Omental fat pad (tissue), 4 donors: Measurements from ENCODE around the gene MXD3. TPM values are rescaled to one million over a fixed set of nuclear protein-coding genes. Genes with fewer than 3 reads are reported as not detected.

ENCODE experiments used
- ATAC-seq: fragments of 150-250 bp; one replicate; pipeline ENCODE4 v1.9.1; 2016; ENCODE audit warnings: mild to moderate bottlenecking, moderate library complexity; ENCODE audit not compliant: low FRiP score
- DNase-seq: peaks from one replicate; pipeline ENCODE4 v3.0.0-alpha.2; 2019; ENCODE audit warnings: low spot score
- CTCF ChIP-seq, 3 donors: fragments of 450-650 bp; IDR thresholded peaks; one replicate each; pipeline ENCODE4 v1.5.1; 2016 to 2017; ENCODE audit warnings: antibody characterized with exemption in 3 of 3, mild to moderate bottlenecking in 3 of 3, moderate library complexity in 2 of 3
- total RNA-seq, 4 donors: library from RNA; depleted of rRNA; stranded (reverse); fragments of >200 nt; gene quantifications; one replicate each; pipeline ENCODE4 v1.1.0, GENCODE V29; 2016

The MXD3 gene
- total RNA-seq, 4 donors from 2014 or later, result 3.5 to 26.8 (median 4.8) TPM

DNA sequence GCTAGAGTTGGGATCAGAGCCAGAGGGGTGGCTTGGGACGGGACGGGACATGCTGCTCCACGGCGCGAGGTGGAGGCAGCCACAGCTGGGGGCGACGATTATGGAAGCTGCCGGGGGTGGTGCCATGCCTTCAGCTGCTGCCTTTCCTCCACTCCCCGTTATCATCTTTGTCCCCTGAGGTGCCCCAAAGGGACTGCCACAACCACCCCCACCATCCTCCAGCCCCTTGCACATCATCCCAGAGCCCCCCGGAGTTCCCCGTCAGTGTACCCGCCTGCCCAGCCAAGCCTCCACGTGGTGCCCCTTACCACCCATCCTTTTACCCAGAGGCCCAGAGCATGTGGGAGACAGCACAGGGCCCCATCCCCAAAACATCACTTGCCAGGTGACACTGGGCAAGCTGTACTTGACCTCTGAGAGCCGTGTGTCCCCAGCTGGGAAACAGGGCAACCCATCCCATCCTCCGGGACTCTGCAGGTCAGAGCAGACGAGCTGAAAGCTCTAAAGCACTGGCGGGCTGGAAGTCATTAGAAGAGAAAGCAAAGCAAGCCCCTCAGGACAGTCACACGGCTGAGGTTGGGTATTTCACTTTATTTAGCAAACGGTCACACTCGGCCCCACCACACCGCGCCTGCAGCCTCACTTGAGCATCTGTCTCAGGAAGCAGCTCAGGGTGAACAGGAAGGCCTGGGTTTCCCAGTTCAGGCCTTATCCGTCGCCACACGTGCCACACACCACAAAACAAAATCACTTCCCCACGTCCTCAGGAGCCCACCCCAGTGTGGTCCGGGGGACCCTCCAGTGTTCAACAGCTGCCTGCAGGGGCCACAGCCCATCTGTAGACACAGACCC, 19.5 kb upstream of the MXD3 start:
- ATAC-seq, result no peak
- no peak for DNase-seq
- no peak for TF ChIP-seq CTCF (IDR thresholded peaks at IDR 0.05)

DNA sequence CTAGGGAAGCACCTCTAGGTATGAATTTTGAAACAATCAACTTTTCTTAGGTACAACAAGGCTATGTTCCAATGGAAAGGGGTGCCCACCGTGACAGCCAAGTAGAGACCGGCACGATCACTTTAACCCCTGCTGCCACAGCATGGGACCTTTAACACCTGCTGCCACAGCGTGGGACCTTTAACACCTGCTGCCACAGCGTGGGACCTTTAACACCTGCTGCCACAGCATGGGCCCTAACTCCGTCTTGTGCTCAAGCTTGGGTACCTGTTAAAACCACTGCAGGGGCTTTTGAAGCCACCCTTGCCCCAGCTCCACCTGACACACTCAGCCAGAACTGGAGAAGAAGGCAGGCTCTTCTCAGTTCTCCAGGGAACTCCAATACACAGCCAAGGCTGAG, 18.2 kb upstream of the MXD3 start:
- no peak for ATAC-seq
- DNase-seq, result no peak
- TF ChIP-seq CTCF (IDR thresholded peaks at IDR 0.05), result no peak

DNA sequence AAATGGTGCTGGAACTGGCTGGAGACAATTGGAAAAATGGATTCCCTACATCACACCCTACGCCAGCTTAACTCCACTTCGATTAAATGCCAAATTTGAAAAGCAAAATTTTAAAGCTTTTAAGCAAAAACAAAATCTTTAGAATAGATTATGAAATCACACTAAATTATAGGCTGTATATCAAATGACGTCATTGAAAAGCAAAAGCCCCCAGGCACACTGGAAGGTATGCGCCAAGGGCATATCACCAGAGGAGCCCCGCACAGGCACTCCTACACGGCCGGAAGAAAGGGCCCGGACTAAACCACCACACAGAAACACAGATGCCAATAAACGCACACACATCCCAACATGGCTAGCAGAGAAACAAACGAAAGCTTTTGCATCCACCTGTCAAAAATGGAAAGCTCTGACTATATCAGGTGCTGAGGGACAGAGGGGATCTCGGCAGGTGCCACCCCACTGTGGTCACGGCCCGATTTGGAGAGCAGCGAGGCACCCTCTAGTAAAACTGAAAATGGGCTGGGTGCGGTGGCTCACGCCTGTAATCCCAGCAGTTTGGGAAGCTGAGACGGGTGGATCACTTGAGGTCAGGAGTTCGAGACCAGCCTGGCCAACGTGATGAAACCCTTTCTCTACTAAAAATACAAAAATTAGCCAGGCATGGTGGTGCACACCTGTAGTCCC, 17.0 kb upstream of the MXD3 start:
- TF ChIP-seq CTCF (IDR thresholded peaks at IDR 0.05), result no peak
- no peak for DNase-seq
- ATAC-seq, result no peak

DNA sequence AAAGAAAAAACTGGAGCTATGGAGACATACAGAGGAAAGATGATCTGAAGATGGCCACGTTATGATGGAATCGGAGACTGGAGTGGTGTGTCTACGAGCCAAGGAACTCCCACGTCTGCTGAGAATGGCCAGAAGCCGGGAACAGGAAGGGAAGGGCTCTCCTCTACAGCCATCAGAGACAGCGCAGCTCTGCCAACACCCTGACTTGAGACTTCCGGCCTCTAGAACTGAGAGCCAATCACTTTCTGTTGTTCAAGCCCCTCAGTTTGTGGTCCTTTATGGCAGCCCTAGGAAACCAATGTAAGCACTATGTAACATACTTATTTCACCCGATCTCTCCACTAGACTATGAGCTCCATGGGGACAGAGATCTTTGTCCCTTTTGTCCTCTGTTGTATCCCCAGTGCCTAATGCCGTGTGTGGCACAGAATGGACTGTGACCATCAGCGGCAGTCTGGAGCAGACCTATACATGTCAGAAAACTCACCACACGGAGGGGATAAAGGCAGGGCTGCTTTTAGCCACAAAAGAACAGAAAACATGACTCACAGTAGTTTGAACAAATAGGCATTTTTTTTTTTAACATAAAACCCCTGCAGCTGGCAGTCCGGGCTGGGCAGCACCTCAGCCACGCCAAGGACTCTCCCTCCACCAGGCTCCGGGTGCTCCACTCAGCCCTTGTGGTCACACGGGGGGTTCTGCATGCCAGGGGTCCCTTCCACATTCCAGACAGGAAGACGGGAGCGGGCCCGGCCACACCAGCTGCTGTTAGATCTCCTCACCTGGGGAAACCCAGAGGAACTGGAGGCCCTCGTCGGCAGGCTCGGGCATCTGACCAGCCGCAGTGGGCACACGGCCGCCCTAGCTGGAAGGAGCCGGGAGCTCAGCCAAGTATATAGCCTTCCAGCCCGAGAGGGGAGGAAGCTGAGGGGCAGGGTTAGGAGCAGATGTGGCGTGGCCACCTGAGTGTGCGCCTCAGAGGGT, 16.1 kb upstream of the MXD3 start:
- peak; percentile 39 for ATAC-seq
- no peak for TF ChIP-seq CTCF (IDR thresholded peaks at IDR 0.05)
- DNase-seq, result no peak

DNA sequence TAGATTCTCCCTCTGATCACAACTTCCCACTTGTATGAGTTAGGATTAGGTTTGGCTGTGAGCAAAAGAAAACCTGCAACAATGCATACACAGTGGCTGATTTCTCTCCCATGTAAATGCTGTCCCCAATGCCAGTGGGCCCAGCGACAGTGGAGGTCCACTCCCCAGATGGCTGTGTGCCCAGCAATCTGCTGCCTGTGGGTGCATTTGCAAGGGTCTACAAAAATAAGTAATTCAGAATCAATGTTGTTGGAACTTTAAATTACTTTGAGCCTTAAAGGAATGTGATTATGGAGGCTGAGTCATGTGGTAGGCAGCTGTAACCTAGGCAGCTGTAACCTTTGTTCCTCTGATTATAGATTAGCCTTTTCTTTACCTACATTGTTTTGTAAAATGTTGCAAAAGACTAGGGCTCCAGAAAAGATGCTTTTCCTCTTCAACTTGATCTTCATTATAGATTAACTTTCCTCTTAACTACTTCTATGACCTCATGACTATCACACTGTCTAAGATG, 14.2 kb upstream of the MXD3 start:
- DNase-seq, result no peak
- no peak for ATAC-seq
- TF ChIP-seq CTCF (IDR thresholded peaks at IDR 0.05), result no peak

DNA sequence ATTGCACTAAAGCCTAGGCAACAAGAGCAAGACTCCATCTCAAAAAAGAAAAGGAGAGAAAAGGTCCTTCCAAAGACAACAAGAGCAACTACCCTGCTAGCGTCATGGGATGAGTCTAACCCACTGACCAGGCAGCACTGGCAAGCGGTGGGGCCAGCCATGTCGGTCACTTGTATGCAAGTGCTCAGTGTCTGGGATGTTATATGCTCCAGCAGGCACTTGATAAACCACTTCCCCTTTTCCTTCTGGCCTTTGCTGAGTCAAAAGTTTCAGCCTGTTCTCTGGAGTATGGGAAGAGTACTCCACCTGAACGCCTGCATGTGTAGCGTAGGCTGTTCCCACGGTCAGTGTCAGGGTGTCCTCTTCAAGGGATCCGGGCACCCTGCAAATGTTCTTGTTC, 9.2 kb upstream of the MXD3 start:
- no peak for ATAC-seq
- TF ChIP-seq CTCF (IDR thresholded peaks at IDR 0.05), result no peak
- DNase-seq, result no peak
